ENCODE data around the gene AHRR.
A peak's percentile ranks its signal among the peaks of the same experiment; 100 is the strongest.
"Not testable (repeated sequence)": the region's sequence is repeated elsewhere in the genome, so short reads cannot be mapped to it uniquely, and the experiment has no call there.

Gene AHRR

DNA sequence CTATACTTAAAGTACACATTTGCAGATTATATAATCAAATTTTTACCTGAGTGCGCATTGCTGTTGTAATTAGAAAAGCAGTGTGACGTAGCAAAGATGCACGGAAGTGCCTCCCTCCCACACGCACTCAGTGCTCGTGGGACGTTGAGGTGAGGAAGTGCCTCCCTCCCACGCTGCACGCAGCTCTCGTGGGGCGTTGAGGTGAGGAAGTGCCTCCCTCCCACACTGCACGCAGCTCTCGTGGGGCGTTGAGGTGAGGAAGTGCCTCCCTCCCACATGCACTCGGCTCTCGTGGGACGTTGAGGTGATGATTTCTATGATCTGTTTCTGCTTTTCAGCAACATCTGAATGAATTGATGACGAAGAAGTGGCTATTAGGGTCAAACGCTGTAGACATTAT is 142.4 kb downstream of the AHRR start:
- peak; percentile 67 to 96 for DNase-seq

GRCh38 chr5:464446-464842 is 142.9 kb downstream of the AHRR start:
- no peak for DNase-seq

- DNase-seq = no peak
Observed at GRCh38 chr5:464843-465590, 143.5 kb downstream of the AHRR start.

DNA sequence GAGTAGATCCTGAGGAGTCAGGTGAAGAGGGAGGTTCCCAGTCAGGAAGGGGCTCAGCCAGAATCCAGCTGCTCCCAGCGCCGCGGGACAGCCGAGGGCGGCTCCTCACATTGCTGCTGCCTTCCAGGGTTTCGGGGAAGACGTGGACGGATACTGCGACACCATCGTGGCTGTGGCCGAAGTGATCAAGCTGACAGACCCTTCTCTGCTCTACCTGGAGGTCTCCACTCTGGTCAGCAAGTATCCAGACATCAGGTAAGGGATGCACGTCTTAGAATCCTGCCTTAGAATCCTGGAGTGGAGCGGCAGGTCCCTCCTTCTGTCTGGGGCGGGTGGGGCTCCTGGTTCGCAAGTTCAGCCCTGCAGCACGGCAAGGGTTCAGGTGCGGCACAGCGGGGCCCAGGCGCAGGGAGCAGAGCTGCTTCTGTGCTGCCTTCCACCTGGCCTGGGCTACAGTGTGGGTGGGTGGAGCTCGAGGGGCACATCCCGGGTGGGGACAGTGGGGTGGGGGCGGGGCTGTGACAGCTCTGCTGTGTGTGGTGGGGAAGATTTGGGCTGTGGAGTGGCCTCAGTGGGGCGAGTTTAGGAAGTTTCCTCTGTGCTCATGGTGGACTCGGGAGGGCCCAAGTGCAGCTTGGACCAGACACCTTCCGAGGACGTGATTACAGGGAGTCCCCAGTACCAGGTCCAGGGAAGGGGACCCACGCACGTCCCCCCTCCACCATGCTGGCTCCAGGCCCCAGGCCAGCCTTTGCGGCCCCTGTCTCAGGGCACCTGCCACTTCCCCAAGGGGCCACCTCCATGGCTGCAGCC is 144.3 kb downstream of the AHRR start:
- no peak for DNase-seq

DNA sequence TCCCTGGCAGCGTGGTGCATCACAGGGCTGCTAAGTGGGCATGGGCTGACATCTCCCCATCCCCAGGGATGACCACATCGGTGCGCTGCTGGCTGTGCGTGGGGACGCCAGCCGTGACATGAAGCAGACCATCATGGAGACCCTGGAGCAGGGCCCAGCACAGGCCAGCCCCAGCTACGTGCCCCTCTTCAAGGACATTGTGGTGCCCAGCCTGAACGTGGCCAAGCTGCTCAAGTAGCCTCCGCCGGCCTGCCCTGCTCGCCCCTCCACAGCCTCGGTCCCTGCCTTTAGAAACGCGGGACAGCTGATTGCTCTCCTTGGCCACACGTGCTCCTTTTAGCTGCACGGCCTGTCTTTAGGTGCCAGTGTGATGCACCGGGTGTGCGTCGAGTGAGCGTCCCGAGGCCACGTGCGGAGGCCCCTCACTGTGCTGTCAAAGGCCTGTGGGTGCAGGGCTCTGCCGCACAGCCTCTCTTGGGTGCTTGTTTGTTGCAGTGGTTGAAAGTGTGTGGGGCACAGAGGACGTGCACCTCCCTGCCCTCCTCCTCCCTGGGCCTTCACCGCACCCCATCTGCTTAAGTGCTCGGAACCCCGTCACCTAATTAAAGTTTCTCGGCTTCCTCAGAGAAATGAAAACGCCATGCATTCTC is 145.3 kb downstream of the AHRR start:
- no peak for DNase-seq

- no peak for DNase-seq
Observed at GRCh38 chr5:468401-468800, 146.9 kb downstream of the AHRR start.

GRCh38 chr5:469752-470483 is 148.4 kb downstream of the AHRR start:
- no peak for DNase-seq

- peak in 1 of 2 donors; percentile 8 for DNase-seq
Observed at GRCh38 chr5:470961-471749, 149.6 kb downstream of the AHRR start.

- peak in 1 of 2 donors; percentile 37 for DNase-seq
Observed at GRCh38 chr5:471750-472058, 150.2 kb downstream of the AHRR start.

GRCh38 chr5:472076-472655 is 150.7 kb downstream of the AHRR start:
- DNase-seq = peak in 1 of 2 donors; percentile 20

- peak; percentile 82 to 93 for DNase-seq
Observed at GRCh38 chr5:472656-473550, 151.4 kb downstream of the AHRR start.

GRCh38 chr5:473551-474192 is 152.2 kb downstream of the AHRR start:
- peak in 1 of 2 donors; percentile 41 for DNase-seq

- not testable (repeated sequence) for DNase-seq
Observed at GRCh38 chr5:474232-474839, 152.8 kb downstream of the AHRR start.

DNA sequence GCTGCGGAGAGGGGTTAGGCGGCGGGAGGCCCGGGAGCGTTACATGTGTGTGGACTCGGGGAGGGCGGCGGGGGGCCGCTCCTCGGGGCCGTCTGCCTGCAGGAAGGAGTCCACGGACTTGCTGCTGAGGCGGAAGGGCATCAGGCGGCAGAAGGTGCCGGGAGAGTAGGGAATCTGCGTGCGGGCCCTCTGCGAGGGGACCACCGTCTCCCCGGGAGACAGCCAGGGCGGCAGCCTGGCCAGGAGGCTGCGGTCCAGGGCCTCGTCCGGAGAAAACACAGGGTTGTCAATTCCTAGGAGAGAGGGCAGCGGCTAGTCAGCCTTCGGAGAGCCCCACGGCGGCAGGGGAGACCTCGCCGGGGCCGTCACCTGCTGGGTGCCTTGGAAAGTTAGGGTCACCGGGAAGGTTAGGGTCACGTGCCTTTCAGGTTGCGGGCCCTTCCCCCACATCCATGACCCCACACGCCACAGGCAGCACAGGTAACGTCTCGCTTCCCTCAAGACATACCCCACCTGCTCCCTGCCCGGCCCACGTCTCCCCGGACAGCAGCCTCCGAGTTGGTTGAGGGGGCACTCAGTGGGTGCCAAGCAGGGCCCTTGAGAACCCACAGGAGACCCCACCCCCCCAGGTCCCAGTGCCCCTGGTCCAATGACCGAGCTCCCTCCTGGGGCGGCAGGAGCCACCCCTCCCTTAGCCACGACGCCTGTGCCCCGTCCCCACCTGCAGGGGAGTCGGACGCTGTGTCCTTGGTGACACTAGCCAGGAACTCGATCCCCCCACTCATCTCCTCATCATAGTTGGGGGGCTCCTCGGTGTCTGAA is 153.5 kb downstream of the AHRR start:
- DNase-seq = peak in 1 of 2 donors; percentile 13

- DNase-seq = no peak
Observed at GRCh38 chr5:475704-476101, 154.2 kb downstream of the AHRR start.

- no peak for DNase-seq
Observed at GRCh38 chr5:476102-476813, 154.7 kb downstream of the AHRR start.

GRCh38 chr5:476814-477175 is 155.3 kb downstream of the AHRR start:
- no peak for DNase-seq

- no peak for DNase-seq
Observed at GRCh38 chr5:477247-477646, 155.7 kb downstream of the AHRR start.
